Measurements from ENCODE around the gene SCN11A. TPM values are rescaled to one million over a fixed set of nuclear protein-coding genes. Genes with fewer than 3 reads are reported as not detected.

SCN11A gene
- total RNA-seq, 2 donors from 2014 or later, result 0.09 to 1.7 TPM

GRCh38 chr3:39013921-39014509 is 37.7 kb downstream of the SCN11A start:
- TF ChIP-seq CTCF (IDR thresholded peaks at IDR 0.05) (no peak), POLR2A (IDR thresholded peaks at IDR 0.05) (no peak), POLR2AphosphoS5 (IDR thresholded peaks at IDR 0.05) (no peak)
- WGBS, result 34% methylated on average over 4 of the region's 4 CpGs

GRCh38 chr3:39013289-39013688 is 38.5 kb downstream of the SCN11A start:
- 36% methylated on average over 2 of the region's 2 CpGs for WGBS
- TF ChIP-seq POLR2A (IDR thresholded peaks at IDR 0.05), result no peak
- TF ChIP-seq CTCF (IDR thresholded peaks at IDR 0.05), result no peak
- TF ChIP-seq POLR2AphosphoS5 (IDR thresholded peaks at IDR 0.05), result no peak
- Histone ChIP-seq H3K27ac (no peak overlapping the region), H3K4me3 (no peak overlapping the region), H3K27me3 (replicated peaks; ENCODE audit: insufficient read depth) (no peaks in the 10 kb centered on the region), H3K9me3 (no peaks in the 10 kb centered on the region), H3K36me3 (no peaks in the 10 kb centered on the region), H3K4me1 (replicated peaks) (no peaks in the 10 kb centered on the region)
- intact Hi-C loops (cut with DNase I), result no loop called here
- DNase-seq (ENCODE audit: low spot score), result no peak

More at GRCh38 chr3:39013921-39014509, 37.7 kb downstream of the SCN11A start:
- H3K36me3 ChIP-seq, result no peaks in the 10 kb centered on the region
- no peak overlapping the region for H3K4me3 ChIP-seq
- no peaks in the 10 kb centered on the region for H3K9me3 ChIP-seq
- no peaks in the 10 kb centered on the region for H3K27me3 ChIP-seq (replicated peaks; ENCODE audit: insufficient read depth)
- intact Hi-C loops (cut with DNase I), result no loop called here
- H3K27ac ChIP-seq, result no peak overlapping the region
- H3K4me1 ChIP-seq (replicated peaks), result no peaks in the 10 kb centered on the region
- no peak for DNase-seq (ENCODE audit: low spot score)

- Histone ChIP-seq H3K4me1 (replicated peaks) (no peaks in the 10 kb centered on the region), H3K9me3 (no peaks in the 10 kb centered on the region), H3K27me3 (replicated peaks; ENCODE audit: insufficient read depth) (no peaks in the 10 kb centered on the region), H3K36me3 (no peaks in the 10 kb centered on the region), H3K4me3 (no peak overlapping the region), H3K27ac (no peak overlapping the region)
- 73% methylated on average over 2 of the region's 2 CpGs for WGBS
- DNase-seq (ENCODE audit: low spot score), result no peak
- no peak for TF ChIP-seq POLR2A (IDR thresholded peaks at IDR 0.05)
- TF ChIP-seq POLR2AphosphoS5 (IDR thresholded peaks at IDR 0.05), result no peak
- no peak for TF ChIP-seq CTCF (IDR thresholded peaks at IDR 0.05)
- intact Hi-C loops (cut with DNase I), result no loop called here
These were observed 40.5 kb downstream of the SCN11A start for GRCh38 chr3:39011191-39011736.

GRCh38 chr3:39005295-39005694 is 46.4 kb downstream of the SCN11A start:
- H3K4me3 ChIP-seq, result no peak overlapping the region
- no peaks in the 10 kb centered on the region for H3K27me3 ChIP-seq (replicated peaks; ENCODE audit: insufficient read depth)
- no peaks in the 10 kb centered on the region for H3K9me3 ChIP-seq
- no peaks in the 10 kb centered on the region for H3K4me1 ChIP-seq (replicated peaks)
- no peak overlapping the region for H3K27ac ChIP-seq
- TF ChIP-seq POLR2AphosphoS5 (IDR thresholded peaks at IDR 0.05), result no peak
- no peaks in the 10 kb centered on the region for H3K36me3 ChIP-seq
- no peak for DNase-seq (ENCODE audit: low spot score)
- intact Hi-C loops (cut with DNase I), result no loop called here
- 55% methylated on average over 2 of the region's 2 CpGs for WGBS

Small RNAs within 50 kb of the gene (small RNA-seq; reads per million reads assigned to genes)
- 0 reads per million in 2 donors for gene RNU6-1227P

Other genes with a start within 250 kb of the SCN11A start
- not detected for gene SCN10A, start 235.7 kb downstream of the SCN11A start, total RNA-seq
- 10 to 100 TPM; 22.5 to 46.7 TPM for gene WDR48, start 72 bp upstream of the SCN11A start, total RNA-seq
- 100 to 1,000 TPM in 1 of 2 donors, 10 to 100 TPM in 1; 76.5 to 104 TPM for gene GORASP1, start 55.7 kb upstream of the SCN11A start, total RNA-seq
- 10 to 100 TPM in 1 of 2 donors, 1 to 10 TPM in 1; 9.0 to 23.2 TPM for gene TTC21A, start 55.7 kb upstream of the SCN11A start, total RNA-seq
- gene CSRNP1, start 101.6 kb upstream of the SCN11A start, total RNA-seq, result 10 to 100 TPM; 38.4 to 45.9 TPM
- 1 to 10 TPM in 1 of 2 donors, under 1 TPM in 1; 0.40 to 2.2 TPM for gene XIRP1, start 140.7 kb upstream of the SCN11A start, total RNA-seq
- 1 to 10 TPM; 2.7 to 3.4 TPM for gene CX3CR1, start 228.1 kb upstream of the SCN11A start, total RNA-seq